Choroid plexus epithelial cell (primary cell): ENCODE results near the gene RASL11B.
"Not testable (repeated sequence)": the region's sequence is repeated elsewhere in the genome, so short reads cannot be mapped to it uniquely, and the experiment has no call there.

Source experiments
- DNase-seq: peaks from one replicate; pipeline ENCODE4 v3.0.0-alpha.2; 2010; ENCODE audit warnings: low read depth
- H3K4me3 ChIP-seq: 2 replicates; pipeline ENCODE4 v1.5.1; 2011; ENCODE audit warnings: low read depth, mild to moderate bottlenecking, control low read depth, low read length, moderate library complexity
- CTCF ChIP-seq: conservative IDR thresholded peaks from 2 replicates; pipeline ENCODE4 v1.5.1; 2011; ENCODE audit warnings: low read depth, mild to moderate bottlenecking, control low read depth, inconsistent platforms, low read length, moderate library complexity

Gene RASL11B

GRCh38 chr4:52824603-52825459 is 37.3 kb upstream of the RASL11B start:
- no peak for TF ChIP-seq CTCF
- no peak overlapping the region for H3K4me3 ChIP-seq
- DNase-seq: peak; percentile 87

GRCh38 chr4:52825460-52826090 is 36.5 kb upstream of the RASL11B start:
- H3K4me3 ChIP-seq: no peak overlapping the region
- no peak for DNase-seq
- no peak for TF ChIP-seq CTCF

GRCh38 chr4:52833941-52834525 is 28.1 kb upstream of the RASL11B start:
- no peak overlapping the region for H3K4me3 ChIP-seq
- peak; percentile 27 for DNase-seq
- TF ChIP-seq CTCF: no peak

GRCh38 chr4:52834641-52835456 is 27.3 kb upstream of the RASL11B start:
- not testable (repeated sequence) for DNase-seq, H3K4me3 ChIP-seq

GRCh38 chr4:52836120-52836519 is 26.0 kb upstream of the RASL11B start:
- DNase-seq: no peak
- no peak overlapping the region for H3K4me3 ChIP-seq
- no peak for TF ChIP-seq CTCF

GRCh38 chr4:52836678-52837077 is 25.4 kb upstream of the RASL11B start:
- peak; percentile 35 for DNase-seq
- no peak overlapping the region for H3K4me3 ChIP-seq
- no peak for TF ChIP-seq CTCF
